HCT116 (cell line): ENCODE results near the gene DMXL1. TPM values are rescaled to one million over a fixed set of nuclear protein-coding genes. Genes with fewer than 3 reads are reported as not detected.

ENCODE experiments used
- ATAC-seq: fragments of 200-7000 bp; cut with Tn5 transposase; 2 replicates; pipeline ENCODE4 v1.9.1; 2020; ENCODE audit warnings: mild to moderate bottlenecking, moderate library complexity
- BruUV-seq: library from RNA; stranded (reverse); fragments of 400-500 nt; replicated peaks from 2 replicates; lab custom pipeline; 2021; lab: Mats Ljungman, UMichigan
- CTCF ChIA-PET: fragments of 300-600 bp; sonication (Branson Sonifier 250); formaldehyde crosslinking; loops from one replicate; lab custom pipeline; 2021; ENCODE audit warnings: antibody characterized with exemption; lab: Charles Lee
- POLR2A ChIA-PET: fragments of 300-600, 350-600 bp; sonication (Branson Sonifier 250); formaldehyde crosslinking; loops from one replicate; lab custom pipeline; 2021; ENCODE audit warnings: antibody characterized with exemption; lab: Charles Lee
- RAD21 ChIA-PET, 2 experiments: fragments of 300-600 bp; sonication (Branson Sonifier 250); formaldehyde crosslinking; loops; one replicate each; lab custom pipeline; 2023; ENCODE audit warnings: low total read pairs in 2 of 2; ENCODE audit not compliant: uncharacterized antibody in 2 of 2, unreplicated experiment in 2 of 2, low non-redundant PET in 1 of 2; lab: Charles Lee
- DNase-seq: peaks from one replicate; pipeline ENCODE4 v3.0.0-alpha.2; 2010; ENCODE audit warnings: low read depth, low spot score
- H2AFZ ChIP-seq: fragments of 200-600 bp; shearing (Covaris generic), sonication (generic); 2 replicates; pipeline ENCODE4 v1.6.1; 2017; ENCODE audit warnings: low read depth, mixed run types, mixed read lengths, antibody characterized with exemption, low read length; ENCODE audit not compliant: poor library complexity, severe bottlenecking
- H3K27ac ChIP-seq: 2 replicates; pipeline ENCODE4 v1.5.1; 2012; ENCODE audit warnings: low read depth, low read length
- H3K27me3 ChIP-seq: fragments of 200-600 bp; sonication (generic); 2 replicates; pipeline ENCODE4 v1.6.1; 2016; ENCODE audit warnings: mixed run types, low read length, mixed read lengths; ENCODE audit not compliant: insufficient read depth
- H3K36me3 ChIP-seq, 2 experiments: fragments of 200-500 bp in 1 of 2; fragments of 200-600 bp in 1 of 2; sonication (Bioruptor generic) in 1 of 2; sonication (generic) in 1 of 2; 2 replicates each; pipeline versions ENCODE4 v1.5.1 to v1.6.1; 2014 to 2016; ENCODE audit warnings: low read length in 2 of 2, inconsistent platforms in 1 of 2, mixed read lengths in 1 of 2, mixed run types in 1 of 2; ENCODE audit not compliant: insufficient read depth in 2 of 2, control insufficient read depth in 1 of 2
- H3K4me1 ChIP-seq, 2 experiments: fragments of 200-600 bp in 1 of 2; sonication (generic) in 1 of 2; 2 replicates each; pipeline versions ENCODE4 v1.5.1 to v1.6.1; 2012 to 2017; ENCODE audit warnings: low read length in 2 of 2, inconsistent platforms in 1 of 2, mild to moderate bottlenecking in 1 of 2, mixed read lengths in 1 of 2, mixed run types in 1 of 2, moderate library complexity in 1 of 2; ENCODE audit not compliant: insufficient read depth in 2 of 2, control insufficient read depth in 1 of 2
- H3K4me2 ChIP-seq: fragments of 200-600 bp; sonication (generic); 2 replicates; pipeline ENCODE4 v1.6.1; 2017; ENCODE audit warnings: mixed run types, low read length, mixed read lengths
- H3K4me3 ChIP-seq, 2 experiments: fragments of 200-600 bp in 1 of 2; sonication (generic) in 1 of 2; replicated peaks in 1 of 2; 2 replicates each; pipeline ENCODE4 v1.5.1; 2011 to 2016; ENCODE audit warnings: low read length in 2 of 2, control low read depth in 1 of 2, low read depth in 1 of 2, mild to moderate bottlenecking in 1 of 2, mixed read lengths in 1 of 2, mixed run types in 1 of 2
- H3K79me2 ChIP-seq: fragments of 200-600 bp; sonication (generic); 2 replicates; pipeline ENCODE4 v1.6.1; 2017; ENCODE audit warnings: mild to moderate bottlenecking, mixed run types, low read length, moderate library complexity, mixed read lengths; ENCODE audit not compliant: insufficient read depth
- H3K9ac ChIP-seq: fragments of 200-600 bp; sonication (generic); 2 replicates; pipeline ENCODE4 v1.6.1; 2016; ENCODE audit warnings: low read length, mixed read lengths
- H3K9me2 ChIP-seq: fragments of 200-600 bp; sonication (generic), shearing (Covaris generic); 2 replicates; pipeline ENCODE4 v1.6.1; 2017; ENCODE audit warnings: mixed run types, mild to moderate bottlenecking, moderate library complexity; ENCODE audit not compliant: insufficient read depth
- H3K9me3 ChIP-seq, 2 experiments: fragments of 200-500 bp in 1 of 2; fragments of 200-600 bp in 1 of 2; sonication (Bioruptor generic) in 1 of 2; sonication (generic) in 1 of 2; 2 replicates each; pipeline ENCODE4 v1.6.1; 2014 to 2017; ENCODE audit warnings: low read length in 2 of 2, mixed read lengths in 2 of 2, inconsistent platforms in 1 of 2, low read depth in 1 of 2, mild to moderate bottlenecking in 1 of 2, mixed run types in 1 of 2, moderate library complexity in 1 of 2; ENCODE audit not compliant: control insufficient read depth in 1 of 2, insufficient read depth in 1 of 2
- H4K20me1 ChIP-seq: fragments of 200-600 bp; sonication (generic), shearing (Covaris generic); 2 replicates; pipeline ENCODE4 v1.6.1; 2017; ENCODE audit warnings: mixed run types, mild to moderate bottlenecking, moderate library complexity; ENCODE audit not compliant: insufficient read depth
- CBX3 ChIP-seq: IDR thresholded peaks from 2 replicates; pipeline ENCODE4 v1.6.1; 2012; ENCODE audit warnings: low read depth
- CEBPB ChIP-seq: IDR thresholded peaks from 2 replicates; pipeline ENCODE4 v1.6.1; 2012; ENCODE audit warnings: low read depth
- ELF1 ChIP-seq: IDR thresholded peaks from 2 replicates; pipeline ENCODE4 v1.6.1; 2012; ENCODE audit warnings: low read depth, borderline replicate concordance
- EZH2 ChIP-seq: fragments of 200-600 bp; sonication (generic); IDR thresholded peaks from 2 replicates; pipeline ENCODE4 v1.6.1; 2017; ENCODE audit warnings: antibody characterized with exemption, mixed run types
- EZH2phosphoT487 ChIP-seq: fragments of 200-600 bp; IDR thresholded peaks from 2 replicates; pipeline ENCODE4 v1.6.1; 2018; ENCODE audit warnings: antibody characterized with exemption, borderline replicate concordance
- FOSL1 ChIP-seq: IDR thresholded peaks from 2 replicates; pipeline ENCODE4 v1.6.1; 2012; ENCODE audit warnings: low read depth
- JUND ChIP-seq: IDR thresholded peaks from 2 replicates; pipeline ENCODE4 v1.6.1; 2012
- SP1 ChIP-seq: IDR thresholded peaks from 2 replicates; pipeline ENCODE4 v1.6.1; 2012; ENCODE audit warnings: low read depth
- SRF ChIP-seq: IDR thresholded peaks from 2 replicates; pipeline ENCODE4 v1.6.1; 2012; ENCODE audit warnings: low read depth
- YY1 ChIP-seq: IDR thresholded peaks from 2 replicates; pipeline ENCODE4 v1.6.1; 2011; ENCODE audit warnings: low read length, low read depth, moderate library complexity, mild to moderate bottlenecking; ENCODE audit not compliant: insufficient replicate concordance; ENCODE audit errors: extremely low read depth
- ZFX ChIP-seq: fragments of 450-650 bp; IDR thresholded peaks from 2 replicates; pipeline ENCODE4 v1.6.1; 2017
- intact Hi-C: fragments of 100-400 bp; cut with micrococcal nuclease; formaldehyde crosslinking; loops from 2 replicates; pipeline ENCODE4 v1.10.0; 2022
- total RNA-seq: library from RNA; stranded (reverse); gene quantifications from one replicate; pipeline ENCODE4 v1.2.1, GENCODE V29; 2021; ENCODE audit not compliant: unreplicated experiment
- TF ChIP-seq, protein P1 (sequence below), 3 experiments: fragments of 200-600 bp in 1 of 3; sonication (generic) in 1 of 3; IDR thresholded peaks in 2 of 3; conservative IDR thresholded peaks in 1 of 3; 2 replicates each; pipeline ENCODE4 v1.5.1; 2012 to 2017; ENCODE audit warnings: low read depth in 2 of 3, low read length in 2 of 3, antibody characterized with exemption in 1 of 3, borderline replicate concordance in 1 of 3, control low read depth in 1 of 3, mild to moderate bottlenecking in 1 of 3, mixed read lengths in 1 of 3, mixed run types in 1 of 3, moderate library complexity in 1 of 3; ENCODE audit not compliant: insufficient read depth in 1 of 3
- TF ChIP-seq, protein P2 (sequence below): IDR thresholded peaks from 2 replicates; pipeline ENCODE4 v1.6.1; 2012
- TF ChIP-seq, protein P3 (sequence below): IDR thresholded peaks from 2 replicates; pipeline ENCODE4 v1.6.1; 2012

The DMXL1 gene
- total RNA-seq, 1 experiment from 2014 or later = 21.1 TPM

DNA sequence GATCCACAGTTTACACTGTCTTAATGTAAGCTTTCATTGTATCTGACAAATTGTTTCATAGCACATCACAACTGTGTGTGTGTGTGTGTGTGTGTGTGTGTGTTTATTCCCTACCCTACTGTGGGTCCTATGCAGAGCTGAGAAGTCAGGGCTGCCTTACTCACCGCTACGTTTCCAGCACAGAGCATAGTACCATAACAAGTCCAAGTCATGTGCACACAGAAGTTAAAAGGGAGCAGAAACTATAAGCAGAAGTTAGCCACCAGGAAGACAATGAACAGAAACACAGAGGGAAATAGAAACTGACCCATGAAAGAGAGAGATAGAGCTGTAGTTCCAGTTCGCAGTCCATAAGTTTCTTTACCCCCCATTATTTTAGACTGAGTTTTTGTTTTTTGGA, 38.2 kb upstream of the DMXL1 start:
- Histone ChIP-seq H3K4me1 (peaks cover 2 to 19% of the 10 kb centered on the region in 2 experiments; a peak in 2 of 4 replicates), H3K79me2 (no peaks in the 10 kb centered on the region), H2AFZ (no peak overlapping the region), H3K4me3 (no peak overlapping the region), H3K9me3 (no peaks in the 10 kb centered on the region), H3K4me2 (no peak overlapping the region), H4K20me1 (no peaks in the 10 kb centered on the region), H3K36me3 (no peaks in the 10 kb centered on the region), H3K27ac (no peak overlapping the region), H3K9me2 (no peaks in the 10 kb centered on the region), H3K9ac (no peak overlapping the region), H3K27me3 (no peaks in the 10 kb centered on the region)
- BruUV-seq = no TSS peak
- DNase-seq (no peak), ATAC-seq (no peak)
- ChIA-PET RAD21 (no interaction called here), POLR2A (no interaction called here), CTCF (no interaction called here)
- no peak for TF ChIP-seq ELF1
- no peak for TF ChIP-seq CBX3
- TF ChIP-seq, protein P1, sequence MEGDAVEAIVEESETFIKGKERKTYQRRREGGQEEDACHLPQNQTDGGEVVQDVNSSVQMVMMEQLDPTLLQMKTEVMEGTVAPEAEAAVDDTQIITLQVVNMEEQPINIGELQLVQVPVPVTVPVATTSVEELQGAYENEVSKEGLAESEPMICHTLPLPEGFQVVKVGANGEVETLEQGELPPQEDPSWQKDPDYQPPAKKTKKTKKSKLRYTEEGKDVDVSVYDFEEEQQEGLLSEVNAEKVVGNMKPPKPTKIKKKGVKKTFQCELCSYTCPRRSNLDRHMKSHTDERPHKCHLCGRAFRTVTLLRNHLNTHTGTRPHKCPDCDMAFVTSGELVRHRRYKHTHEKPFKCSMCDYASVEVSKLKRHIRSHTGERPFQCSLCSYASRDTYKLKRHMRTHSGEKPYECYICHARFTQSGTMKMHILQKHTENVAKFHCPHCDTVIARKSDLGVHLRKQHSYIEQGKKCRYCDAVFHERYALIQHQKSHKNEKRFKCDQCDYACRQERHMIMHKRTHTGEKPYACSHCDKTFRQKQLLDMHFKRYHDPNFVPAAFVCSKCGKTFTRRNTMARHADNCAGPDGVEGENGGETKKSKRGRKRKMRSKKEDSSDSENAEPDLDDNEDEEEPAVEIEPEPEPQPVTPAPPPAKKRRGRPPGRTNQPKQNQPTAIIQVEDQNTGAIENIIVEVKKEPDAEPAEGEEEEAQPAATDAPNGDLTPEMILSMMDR (IDR thresholded peaks at IDR 0.05 in 2 of 3, conservative IDR thresholded peaks at IDR 0.05 in 1 of 3; ENCODE audit: borderline replicate concordance in 1 of 3, insufficient read depth in 1 of 3, low read depth in 2 of 3, low read length in 2 of 3) = no peak
- TF ChIP-seq EZH2phosphoT487 = no peak
- no peak for TF ChIP-seq JUND
- TF ChIP-seq, protein P2, sequence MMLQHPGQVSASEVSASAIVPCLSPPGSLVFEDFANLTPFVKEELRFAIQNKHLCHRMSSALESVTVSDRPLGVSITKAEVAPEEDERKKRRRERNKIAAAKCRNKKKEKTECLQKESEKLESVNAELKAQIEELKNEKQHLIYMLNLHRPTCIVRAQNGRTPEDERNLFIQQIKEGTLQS = no peak
- intact Hi-C loops = no loop called here

DNA sequence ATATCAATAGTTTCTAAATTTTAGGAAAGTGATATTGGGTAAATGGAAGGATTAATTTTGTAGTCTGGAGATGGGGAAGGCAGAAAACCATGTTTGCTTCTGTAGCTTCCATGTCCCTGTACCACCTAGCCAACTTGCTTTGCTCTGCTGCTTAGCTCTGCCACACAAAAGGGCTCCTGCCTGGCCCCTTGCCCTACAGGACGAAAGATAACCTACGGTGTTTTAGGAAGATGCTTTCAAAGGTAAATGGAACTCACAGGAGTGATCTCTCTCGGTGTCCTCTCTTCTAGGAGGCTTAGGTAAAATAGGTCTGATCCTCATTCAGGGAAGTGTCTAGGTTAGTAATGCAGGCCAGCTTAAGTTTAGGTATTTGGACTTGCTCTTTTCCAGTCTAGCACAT, 37.8 kb upstream of the DMXL1 start:
- Histone ChIP-seq H3K9ac (no peak overlapping the region), H3K4me2 (no peak overlapping the region), H3K9me3 (no peaks in the 10 kb centered on the region), H3K4me3 (no peak overlapping the region), H3K9me2 (no peaks in the 10 kb centered on the region), H3K79me2 (no peaks in the 10 kb centered on the region), H2AFZ (no peak overlapping the region), H3K27me3 (no peaks in the 10 kb centered on the region), H4K20me1 (no peaks in the 10 kb centered on the region), H3K27ac (no peak overlapping the region), H3K36me3 (no peaks in the 10 kb centered on the region), H3K4me1 (peaks cover 2 to 19% of the 10 kb centered on the region in 2 experiments; a peak in 2 of 4 replicates)
- ChIA-PET RAD21 (no interaction called here), CTCF (no interaction called here), POLR2A (no interaction called here)
- BruUV-seq = no TSS peak
- DNase-seq (no peak), ATAC-seq (no peak)
- intact Hi-C loops = no loop called here
- no peak for TF ChIP-seq SRF
- TF ChIP-seq CEBPB = no peak
- no peak for TF ChIP-seq EZH2phosphoT487
- no peak for TF ChIP-seq ZFX
- no peak for TF ChIP-seq ELF1
- TF ChIP-seq SP1 = no peak
- TF ChIP-seq EZH2 = no peak
- TF ChIP-seq, protein P3, sequence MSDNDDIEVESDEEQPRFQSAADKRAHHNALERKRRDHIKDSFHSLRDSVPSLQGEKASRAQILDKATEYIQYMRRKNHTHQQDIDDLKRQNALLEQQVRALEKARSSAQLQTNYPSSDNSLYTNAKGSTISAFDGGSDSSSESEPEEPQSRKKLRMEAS = no peak
- TF ChIP-seq, protein P2 = no peak
- no peak for TF ChIP-seq FOSL1
- TF ChIP-seq YY1 = no peak
- TF ChIP-seq, protein P1 (IDR thresholded peaks at IDR 0.05 in 2 of 3, conservative IDR thresholded peaks at IDR 0.05 in 1 of 3; ENCODE audit: borderline replicate concordance in 1 of 3, insufficient read depth in 1 of 3, low read depth in 2 of 3, low read length in 2 of 3) = no peak
- TF ChIP-seq CBX3 = no peak
